Heart left ventricle (tissue), 16 donors: ENCODE data around the gene COMMD10. TPM values are rescaled to one million over a fixed set of nuclear protein-coding genes. Genes with fewer than 3 reads are reported as not detected.
A peak's percentile ranks its signal among the peaks of the same experiment; 100 is the strongest.
"Not testable (repeated sequence)": the region's sequence is repeated elsewhere in the genome, so short reads cannot be mapped to it uniquely, and the experiment has no call there.

ENCODE experiments used
- ATAC-seq, 4 donors: fragments of 200-7000 bp; cut with Tn5 transposase; one replicate each; pipeline ENCODE4 v1.9.1; 2020 to 2022; ENCODE audit warnings: moderate library complexity in 4 of 4, mild to moderate bottlenecking in 3 of 4, moderate number of reproducible peaks in 1 of 4
- DNase-seq, 5 donors: peaks; one replicate each; pipeline ENCODE4 v3.0.0-alpha.2; 2020
- H3K27ac ChIP-seq, 12 donors: fragments of 200-600 bp; sonication (generic) in 4 of 12; one replicate each; pipeline versions ENCODE4 v1.5.0 to v1.8.0; 2016 to 2022; ENCODE audit warnings: mild to moderate bottlenecking in 2 of 12
- H3K27me3 ChIP-seq, 9 donors: fragments of 200-600 bp; sonication (generic) in 2 of 9; one replicate each; pipeline versions ENCODE4 v1.5.1 to v1.8.0; 2016 to 2022; ENCODE audit warnings: mild to moderate bottlenecking in 3 of 9
- H3K36me3 ChIP-seq, 9 donors: fragments of 200-600 bp; sonication (generic) in 2 of 9; one replicate each; pipeline versions ENCODE4 v1.5.0 to v1.8.0; 2018 to 2022; ENCODE audit warnings: mild to moderate bottlenecking in 2 of 9
- H3K4me1 ChIP-seq, 12 donors: fragments of 200-600 bp; sonication (generic) in 4 of 12; one replicate each; pipeline versions ENCODE4 v1.5.0 to v1.8.0; 2016 to 2022; ENCODE audit warnings: mild to moderate bottlenecking in 3 of 12
- H3K4me3 ChIP-seq, 12 donors: fragments of 200-600 bp; sonication (generic) in 4 of 12; one replicate each; pipeline versions ENCODE4 v1.5.0 to v1.8.0; 2017 to 2022; ENCODE audit warnings: mild to moderate bottlenecking in 9 of 12, moderate library complexity in 4 of 12
- H3K9me3 ChIP-seq, 12 donors: fragments of 200-600 bp; sonication (generic) in 4 of 12; one replicate each; pipeline versions ENCODE4 v1.5.0 to v1.8.0; 2016 to 2022; ENCODE audit warnings: mild to moderate bottlenecking in 1 of 12
- CTCF ChIP-seq, 12 donors: fragments of 200-600 bp; sonication (generic) in 4 of 12; IDR thresholded peaks; one replicate each; pipeline versions ENCODE4 v1.5.0 to v1.8.0; 2018 to 2022; ENCODE audit warnings: antibody characterized with exemption in 12 of 12, mild to moderate bottlenecking in 5 of 12
- POLR2A ChIP-seq, 2 donors: fragments of 450-650 bp; IDR thresholded peaks; one replicate each; pipeline ENCODE4 v1.6.1; 2017; ENCODE audit warnings: antibody characterized with exemption in 2 of 2, mild to moderate bottlenecking in 2 of 2, moderate library complexity in 2 of 2
- WGBS, 4 donors: extraction: QIAGEN DNeasy Blood & Tissue Kit in 2 of 4; methylation state at CpG; one replicate each; pipeline versions ENCODE4 v1.1.5 to v1.1.7; 2013 to 2018; 5-methylcytosine and 5-hydroxymethylcytosine counted together
- intact Hi-C, 10 donors: fragments of 100-400 bp; cut with DNase I; formaldehyde crosslinking; loops; one replicate each; pipeline versions ENCODE4 v1.11.1 to v1.14.2; 2022
- polyA plus RNA-seq, 2 donors: library from polyadenylated mRNA; stranded (reverse); fragments of 200-250 nt; gene quantifications; one replicate each; pipeline ENCODE4 v1.2.3, GENCODE V29; 2013
- total RNA-seq, 9 donors: library from RNA; depleted of rRNA in 2 of 9; stranded (reverse); fragments of >200 nt in 2 of 9; fragmentation: NEBNext Ultra II Directional in 3 of 9; extraction: Animal tissue kit (Norgen Biotek cat#: 25700) in 3 of 9; gene quantifications; one replicate each; pipeline versions ENCODE4 v1.1.0 to v1.2.4, GENCODE V29; 2016 to 2023
- donor health status: ischemic (EF 13 %, LVEDD 7.1; RV severe dilation, severe dysfunction).
- donor health status: healthy with polysubstance abuse.
- donor health status: DM: no; HTN: yes; CAD: no.
- donor health status: DM: no; HTN: no; CAD: no.
- donor health status: ischemic (EF 25% LVEDD 6.9; RV normal size, moderate dysfunction).
- donor health status: ischemic (EF 25% LVEDD 5.7; RV mildly dilated, moderate dysfunction).
- donor health status: healthy.
- donor health status: DM: yes; HTN: yes; CAD: no.
- donor health status: ischemic (EF 35%, LVEDD 5.7; RV mildly dilated, moderate dysfunction).
- donor health status: nonischemic (EF 11% LVEDD 7.7; RV severe dilation, severe dysfunction).
- donor health status: DM: yes; HTN: yes; CAD: no.
- donor health status: PGD.
- donor health status: ischemic (EF 29% LVEDD 5.4; RV normal size, mild dysfunction).
- donor health status: nonischemic (EF 23%, LVEDD 6.1; RV moderate dilation, normal function).

The COMMD10 gene
- total and polyA plus RNA-seq, 11 donors = 25.2 to 42.2 (median 29.8) TPM

- TF ChIP-seq POLR2A (IDR thresholded peaks at IDR 0.05) = no peak
- TF ChIP-seq CTCF (IDR thresholded peaks at IDR 0.05) = no peak
- Histone ChIP-seq H3K36me3 (peaks cover 0 to 73% (median 63%) of the 10 kb centered on the region in 9 donors), H3K4me1 (no peaks in the 10 kb centered on the region), H3K27me3 (no peaks in the 10 kb centered on the region), H3K9me3 (peaks cover 0 to 7% (median 0%) of the 10 kb centered on the region in 12 donors), H3K27ac (no peak overlapping the region), H3K4me3 (no peak overlapping the region)
- ATAC-seq = no peak
- intact Hi-C loops = no loop called here
- 72 to 98% (median 95%) methylated on average over 2 of the region's 2 CpGs for WGBS, 4 donors
- no peak for DNase-seq
Observed at GRCh38 chr5:116098998-116099397, 14.2 kb downstream of the COMMD10 start.

GRCh38 chr5:116104941-116105340, 20.1 kb downstream of the COMMD10 start:
- DNase-seq, ATAC-seq, H3K4me1 ChIP-seq, H3K27me3 ChIP-seq, H3K27ac ChIP-seq, intact Hi-C loops, H3K4me3 ChIP-seq: not testable (repeated sequence)
- H3K36me3 ChIP-seq = peaks cover 0 to 22% (median 15%) of the 10 kb centered on the region in 9 donors
- 93 to 99% (median 93%) methylated on average over 2 of the region's 2 CpGs for WGBS, 4 donors
- peaks cover 0 to 16% (median 0%) of the 10 kb centered on the region in 12 donors for H3K9me3 ChIP-seq

GRCh38 chr5:116115163-116115562, 30.3 kb downstream of the COMMD10 start:
- peaks cover 0 to 41% (median 21%) of the 10 kb centered on the region in 12 donors for H3K9me3 ChIP-seq
- WGBS, 4 donors = 47 to 61% (median 53%) methylated on average over 1 of the region's 1 CpG
- intact Hi-C loops = no loop called here
- peaks cover 0 to 21% (median 0%) of the 10 kb centered on the region in 9 donors for H3K36me3 ChIP-seq
- no peak overlapping the region for H3K27ac ChIP-seq
- no peak overlapping the region for H3K4me3 ChIP-seq
- TF ChIP-seq POLR2A (IDR thresholded peaks at IDR 0.05) = no peak
- no peak for TF ChIP-seq CTCF (IDR thresholded peaks at IDR 0.05)
- DNase-seq (no peak), ATAC-seq (peak in 3 of 4 donors; percentile 12 to 41 (median 18))
- H3K4me1 ChIP-seq = peaks cover 0 to 4% (median 0%) of the 10 kb centered on the region in 12 donors
- no peaks in the 10 kb centered on the region for H3K27me3 ChIP-seq

- intact Hi-C loops = loop anchor here in 8 of 10 donors (5.0 to 10.0 kb wide), 4 partner anchors 234 to 817 kb away; partner anchors contain the start of gene SEMA6A (in 4 of the 8)
- H3K27me3 ChIP-seq = no peaks in the 10 kb centered on the region
- WGBS, 4 donors = 42 to 72% (median 52%) methylated on average over 2 of the region's 2 CpGs
- no peak overlapping the region for H3K4me3 ChIP-seq
- H3K9me3 ChIP-seq = no peaks in the 10 kb centered on the region
- H3K27ac ChIP-seq = no peak overlapping the region
- DNase-seq = no peak
- ATAC-seq = no peak
- peaks cover 0 to 12% (median 1%) of the 10 kb centered on the region in 12 donors for H3K4me1 ChIP-seq
- peaks cover 0 to 7% (median 0%) of the 10 kb centered on the region in 9 donors for H3K36me3 ChIP-seq
- TF ChIP-seq POLR2A (IDR thresholded peaks at IDR 0.05) = no peak
- no peak for TF ChIP-seq CTCF (IDR thresholded peaks at IDR 0.05)
Observed at GRCh38 chr5:116130471-116130870, 45.6 kb downstream of the COMMD10 start.

GRCh38 chr5:116130976-116131375, 46.2 kb downstream of the COMMD10 start:
- Histone ChIP-seq H3K27ac (no peak overlapping the region), H3K27me3 (no peaks in the 10 kb centered on the region), H3K4me3 (no peak overlapping the region), H3K36me3 (peaks cover 0 to 11% (median 4%) of the 10 kb centered on the region in 9 donors), H3K9me3 (no peaks in the 10 kb centered on the region), H3K4me1 (peaks cover 0 to 12% (median 1%) of the 10 kb centered on the region in 12 donors)
- no peak for TF ChIP-seq POLR2A (IDR thresholded peaks at IDR 0.05)
- TF ChIP-seq CTCF (IDR thresholded peaks at IDR 0.05) = no peak
- ATAC-seq (no peak), DNase-seq (no peak)
- intact Hi-C loops = loop anchor here in 8 of 10 donors (5.0 to 10.0 kb wide), 4 partner anchors 234 to 816 kb away; partner anchors contain the start of gene SEMA6A (in 4 of the 8)
- 95 to 97% (median 96%) methylated on average over 2 of the region's 2 CpGs for WGBS, 4 donors
